Upper lobe of left lung (tissue), 6 donors: ENCODE measurements around the gene VMP1. TPM values are rescaled to one million over a fixed set of nuclear protein-coding genes. Genes with fewer than 3 reads are reported as not detected.
"Not testable (repeated sequence)": the region's sequence is repeated elsewhere in the genome, so short reads cannot be mapped to it uniquely, and the experiment has no call there.

ENCODE experiments used
- ATAC-seq, 2 donors: fragments of 200-7000 bp; cut with Tn5 transposase; one replicate each; pipeline ENCODE4 v1.9.1; 2022; ENCODE audit warnings: mild to moderate bottlenecking in 2 of 2, moderate library complexity in 2 of 2; ENCODE audit not compliant: low FRiP score in 2 of 2
- DNase-seq, 2 donors: peaks; one replicate each; pipeline ENCODE4 v3.0.0-alpha.2; 2019 to 2020
- H3K27ac ChIP-seq, 4 donors: fragments of 200-600 bp; sonication (generic); one replicate each; pipeline ENCODE4 v1.5.1; 2016 to 2019
- H3K27me3 ChIP-seq, 4 donors: fragments of 200-600 bp; sonication (generic); one replicate each; pipeline ENCODE4 v1.5.1; 2017 to 2019
- H3K36me3 ChIP-seq, 4 donors: fragments of 200-600 bp; sonication (generic); one replicate each; pipeline ENCODE4 v1.5.1; 2016 to 2019
- H3K4me1 ChIP-seq, 4 donors: fragments of 200-600 bp; sonication (generic); one replicate each; pipeline ENCODE4 v1.5.1; 2018 to 2019
- H3K4me3 ChIP-seq, 4 donors: fragments of 200-600 bp; sonication (generic); one replicate each; pipeline ENCODE4 v1.5.1; 2017 to 2019; ENCODE audit warnings: mild to moderate bottlenecking in 2 of 4, moderate library complexity in 1 of 4
- H3K9me3 ChIP-seq, 4 donors: fragments of 200-600 bp; sonication (generic); one replicate each; pipeline ENCODE4 v1.5.1; 2018 to 2019
- EP300 ChIP-seq, 4 donors: sonication (generic); formaldehyde crosslinking; IDR thresholded peaks; one replicate each; pipeline ENCODE4 v1.5.1; 2017; ENCODE audit warnings: antibody characterized with exemption in 4 of 4, control low read depth in 2 of 4
- POLR2A ChIP-seq, 4 donors: fragments of 450-650 bp; IDR thresholded peaks; one replicate each; pipeline ENCODE4 v1.5.1; 2016 to 2017; ENCODE audit warnings: antibody characterized with exemption in 4 of 4, mild to moderate bottlenecking in 2 of 4
- POLR2AphosphoS5 ChIP-seq, 2 donors: sonication (generic); formaldehyde crosslinking; IDR thresholded peaks; one replicate each; pipeline ENCODE4 v1.5.1; 2017; ENCODE audit warnings: antibody characterized with exemption in 2 of 2
- WGBS, 2 donors: methylation state at CpG; one replicate each; pipeline ENCODE4 v1.1.5; 2017 to 2018; 5-methylcytosine and 5-hydroxymethylcytosine counted together
- total RNA-seq, 6 donors: library from RNA; depleted of rRNA in 4 of 6; stranded (reverse); fragments of >200 nt in 4 of 6; gene quantifications; one replicate each; pipeline versions ENCODE4 v1.1.0 to v1.2.1, GENCODE V29; 2016 to 2021
- TF ChIP-seq, protein P1 (sequence below), 6 experiments: fragments of 450-650 bp in 4 of 6; fragments of 200-600 bp in 2 of 6; sonication (generic) in 2 of 6; IDR thresholded peaks; one replicate each; pipeline ENCODE4 v1.5.1; 2016 to 2019; ENCODE audit warnings: antibody characterized with exemption in 6 of 6
- donor health status: DM: no; HTN: no; CAD: no; lungs with moderate emphysema.
- donor health status: DM: no; HTN: yes; CAD: no; lungs with severe emphysema.

The VMP1 gene
- total RNA-seq, 6 donors from 2014 or later = 124 to 246 (median 181) TPM

DNA sequence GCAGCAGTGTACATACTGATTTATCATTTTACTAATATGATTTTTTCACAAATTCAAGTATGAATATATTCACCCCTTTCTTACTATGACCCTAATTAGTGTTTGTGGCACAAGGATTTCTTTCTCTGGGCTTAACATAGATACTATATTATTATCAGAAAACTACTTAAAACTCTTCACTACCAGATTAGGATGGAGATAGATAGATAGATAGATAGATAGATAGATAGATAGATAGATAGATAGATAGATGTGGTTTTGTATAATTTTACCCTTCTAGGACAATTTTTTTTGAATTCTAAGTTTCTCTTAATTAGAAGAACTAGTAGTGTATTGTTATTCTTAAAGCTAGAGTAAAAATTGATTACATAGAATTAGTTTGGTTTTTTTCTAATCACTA is 49.6 kb downstream of the VMP1 start:
- TF ChIP-seq, protein P1, sequence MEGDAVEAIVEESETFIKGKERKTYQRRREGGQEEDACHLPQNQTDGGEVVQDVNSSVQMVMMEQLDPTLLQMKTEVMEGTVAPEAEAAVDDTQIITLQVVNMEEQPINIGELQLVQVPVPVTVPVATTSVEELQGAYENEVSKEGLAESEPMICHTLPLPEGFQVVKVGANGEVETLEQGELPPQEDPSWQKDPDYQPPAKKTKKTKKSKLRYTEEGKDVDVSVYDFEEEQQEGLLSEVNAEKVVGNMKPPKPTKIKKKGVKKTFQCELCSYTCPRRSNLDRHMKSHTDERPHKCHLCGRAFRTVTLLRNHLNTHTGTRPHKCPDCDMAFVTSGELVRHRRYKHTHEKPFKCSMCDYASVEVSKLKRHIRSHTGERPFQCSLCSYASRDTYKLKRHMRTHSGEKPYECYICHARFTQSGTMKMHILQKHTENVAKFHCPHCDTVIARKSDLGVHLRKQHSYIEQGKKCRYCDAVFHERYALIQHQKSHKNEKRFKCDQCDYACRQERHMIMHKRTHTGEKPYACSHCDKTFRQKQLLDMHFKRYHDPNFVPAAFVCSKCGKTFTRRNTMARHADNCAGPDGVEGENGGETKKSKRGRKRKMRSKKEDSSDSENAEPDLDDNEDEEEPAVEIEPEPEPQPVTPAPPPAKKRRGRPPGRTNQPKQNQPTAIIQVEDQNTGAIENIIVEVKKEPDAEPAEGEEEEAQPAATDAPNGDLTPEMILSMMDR (IDR thresholded peaks at IDR 0.05) = no peak
- TF ChIP-seq POLR2AphosphoS5 (IDR thresholded peaks at IDR 0.05) = no peak
- no peak for TF ChIP-seq POLR2A (IDR thresholded peaks at IDR 0.05)
- TF ChIP-seq EP300 (IDR thresholded peaks at IDR 0.05) = no peak
- no peaks in the 10 kb centered on the region for H3K27me3 ChIP-seq
- peaks cover 13 to 41% (median 27%) of the 10 kb centered on the region in 4 donors for H3K4me1 ChIP-seq
- H3K4me3 ChIP-seq = no peak overlapping the region
- no peaks in the 10 kb centered on the region for H3K9me3 ChIP-seq
- H3K27ac ChIP-seq = peak overlapping the region in 3 of 4 donors; percentile 66 to 69 (median 68)
- ATAC-seq (no peak), DNase-seq (no peak)
- peaks cover 0 to 4% (median 1%) of the 10 kb centered on the region in 4 donors for H3K36me3 ChIP-seq

GRCh38 chr17:59757470-59757869 is 50.0 kb downstream of the VMP1 start:
- ATAC-seq = no peak
- Histone ChIP-seq H3K4me3 (no peak overlapping the region), H3K36me3 (peaks cover 0 to 4% (median 1%) of the 10 kb centered on the region in 4 donors), H3K27me3 (no peaks in the 10 kb centered on the region), H3K4me1 (peaks cover 13 to 41% (median 27%) of the 10 kb centered on the region in 4 donors), H3K27ac (peak overlapping the region in 2 of 4 donors; percentile 21 to 68), H3K9me3 (no peaks in the 10 kb centered on the region)
- WGBS, 2 donors = 81 to 85% methylated on average over 1 of the region's 1 CpG
- DNase-seq = no peak
- TF ChIP-seq, protein P1 (IDR thresholded peaks at IDR 0.05) = no peak
- TF ChIP-seq POLR2A (IDR thresholded peaks at IDR 0.05) = no peak
- no peak for TF ChIP-seq EP300 (IDR thresholded peaks at IDR 0.05)

DNA sequence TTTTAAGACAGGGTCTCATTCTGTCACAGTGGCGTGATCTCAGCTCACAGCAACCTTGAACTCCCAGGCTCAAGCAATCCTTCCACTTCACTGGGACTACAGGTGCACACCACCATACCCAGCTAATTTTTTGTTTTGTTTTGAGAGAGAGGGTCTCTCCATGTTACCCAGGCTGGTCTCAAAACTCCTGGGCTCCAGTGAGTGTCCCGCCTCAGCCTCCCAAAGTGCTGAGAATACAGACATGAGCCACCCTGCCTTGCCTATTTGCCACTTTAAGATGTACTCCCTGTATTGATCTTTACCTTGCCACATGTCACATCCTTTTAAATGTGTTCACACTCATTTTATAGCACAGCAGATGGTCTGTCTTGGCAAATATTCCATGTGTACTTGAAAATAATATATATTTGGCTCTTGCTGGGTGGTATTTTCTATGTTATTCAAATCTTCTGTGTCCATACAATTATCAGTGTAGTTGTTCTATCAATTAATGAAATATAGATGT is 50.5 kb downstream of the VMP1 start:
- Histone ChIP-seq H3K4me1 (peaks cover 13 to 40% (median 27%) of the 10 kb centered on the region in 4 donors), H3K27ac (peak overlapping the region in 1 of 4 donors; percentile 21), H3K4me3 (no peak overlapping the region), H3K9me3 (no peaks in the 10 kb centered on the region), H3K27me3 (no peaks in the 10 kb centered on the region), H3K36me3 (peaks cover 0 to 4% (median 1%) of the 10 kb centered on the region in 4 donors)
- DNase-seq (no peak), ATAC-seq (no peak)
- 97% methylated on average over 2 of the region's 2 CpGs for WGBS, 2 donors
- TF ChIP-seq POLR2AphosphoS5 (IDR thresholded peaks at IDR 0.05) = no peak
- TF ChIP-seq, protein P1 (IDR thresholded peaks at IDR 0.05) = no peak
- no peak for TF ChIP-seq POLR2A (IDR thresholded peaks at IDR 0.05)
- TF ChIP-seq EP300 (IDR thresholded peaks at IDR 0.05) = no peak

GRCh38 chr17:59758998-59759651 is 51.7 kb downstream of the VMP1 start:
- not testable (repeated sequence) for H3K36me3 ChIP-seq, ATAC-seq, H3K27me3 ChIP-seq, H3K9me3 ChIP-seq, DNase-seq, H3K27ac ChIP-seq, H3K4me3 ChIP-seq
- WGBS, 2 donors = 94% methylated on average over 4 of the region's 4 CpGs
- peaks cover 8 to 28% (median 22%) of the 10 kb centered on the region in 4 donors for H3K4me1 ChIP-seq

GRCh38 chr17:59760160-59760559 is 52.7 kb downstream of the VMP1 start:
- no peaks in the 10 kb centered on the region for H3K27me3 ChIP-seq
- no peak for TF ChIP-seq EP300 (IDR thresholded peaks at IDR 0.05)
- TF ChIP-seq POLR2AphosphoS5 (IDR thresholded peaks at IDR 0.05) = no peak
- TF ChIP-seq, protein P1 (IDR thresholded peaks at IDR 0.05) = no peak
- TF ChIP-seq POLR2A (IDR thresholded peaks at IDR 0.05) = no peak
- H3K36me3 ChIP-seq = peaks cover 0 to 6% (median 1%) of the 10 kb centered on the region in 4 donors
- ATAC-seq (no peak), DNase-seq (no peak)
- H3K4me1 ChIP-seq = peaks cover 3 to 19% (median 13%) of the 10 kb centered on the region in 4 donors
- peak overlapping the region in 1 of 4 donors; percentile 53 for H3K27ac ChIP-seq
- H3K4me3 ChIP-seq = no peak overlapping the region
- WGBS, 2 donors = 80% methylated on average over 1 of the region's 1 CpG
- no peaks in the 10 kb centered on the region for H3K9me3 ChIP-seq
